Peyer's patch (tissue), 4 donors: Measurements from ENCODE around the gene MYOZ2.

ENCODE experiments used
- POLR2A ChIP-seq, 2 donors: fragments of 450-650 bp; IDR thresholded peaks; one replicate each; pipeline ENCODE4 v1.5.1; 2017; ENCODE audit warnings: antibody characterized with exemption in 2 of 2, mild to moderate bottlenecking in 2 of 2, moderate library complexity in 2 of 2
- TF ChIP-seq, protein P1 (sequence below), 6 experiments: fragments of 450-650 bp in 4 of 6; fragments of 200-600 bp in 2 of 6; sonication (generic) in 1 of 6; IDR thresholded peaks; one replicate each; pipeline ENCODE4 v1.5.1; 2017 to 2019; ENCODE audit warnings: antibody characterized with exemption in 6 of 6, mild to moderate bottlenecking in 3 of 6, moderate library complexity in 1 of 6

DNA sequence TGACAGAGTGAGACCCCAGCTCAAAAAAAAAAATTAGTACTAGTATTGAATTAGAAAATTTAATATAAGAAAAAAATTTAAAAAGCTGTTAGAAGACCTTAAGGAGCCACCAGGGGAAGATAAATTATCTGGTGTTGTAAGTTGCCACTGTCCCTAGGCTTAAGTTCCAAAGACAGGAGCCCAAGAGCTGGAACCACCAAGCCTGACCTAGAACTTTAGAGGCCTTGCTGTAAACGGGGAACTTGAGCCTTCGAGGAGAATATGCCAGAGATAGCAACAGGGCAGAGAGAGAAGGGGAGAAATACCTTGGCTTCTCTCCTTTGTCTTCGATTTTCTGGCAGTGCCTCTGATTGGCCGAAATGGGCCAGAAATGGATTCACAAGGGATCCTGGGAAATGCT is 85.8 kb downstream of the MYOZ2 start:
- TF ChIP-seq, protein P1, sequence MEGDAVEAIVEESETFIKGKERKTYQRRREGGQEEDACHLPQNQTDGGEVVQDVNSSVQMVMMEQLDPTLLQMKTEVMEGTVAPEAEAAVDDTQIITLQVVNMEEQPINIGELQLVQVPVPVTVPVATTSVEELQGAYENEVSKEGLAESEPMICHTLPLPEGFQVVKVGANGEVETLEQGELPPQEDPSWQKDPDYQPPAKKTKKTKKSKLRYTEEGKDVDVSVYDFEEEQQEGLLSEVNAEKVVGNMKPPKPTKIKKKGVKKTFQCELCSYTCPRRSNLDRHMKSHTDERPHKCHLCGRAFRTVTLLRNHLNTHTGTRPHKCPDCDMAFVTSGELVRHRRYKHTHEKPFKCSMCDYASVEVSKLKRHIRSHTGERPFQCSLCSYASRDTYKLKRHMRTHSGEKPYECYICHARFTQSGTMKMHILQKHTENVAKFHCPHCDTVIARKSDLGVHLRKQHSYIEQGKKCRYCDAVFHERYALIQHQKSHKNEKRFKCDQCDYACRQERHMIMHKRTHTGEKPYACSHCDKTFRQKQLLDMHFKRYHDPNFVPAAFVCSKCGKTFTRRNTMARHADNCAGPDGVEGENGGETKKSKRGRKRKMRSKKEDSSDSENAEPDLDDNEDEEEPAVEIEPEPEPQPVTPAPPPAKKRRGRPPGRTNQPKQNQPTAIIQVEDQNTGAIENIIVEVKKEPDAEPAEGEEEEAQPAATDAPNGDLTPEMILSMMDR (IDR thresholded peaks at IDR 0.05), result no peak
- no peak for TF ChIP-seq POLR2A (IDR thresholded peaks at IDR 0.05)
